Measurements from ENCODE around the gene NACC2.
A peak's percentile ranks its signal among the peaks of the same experiment; 100 is the strongest.

The NACC2 gene

DNA sequence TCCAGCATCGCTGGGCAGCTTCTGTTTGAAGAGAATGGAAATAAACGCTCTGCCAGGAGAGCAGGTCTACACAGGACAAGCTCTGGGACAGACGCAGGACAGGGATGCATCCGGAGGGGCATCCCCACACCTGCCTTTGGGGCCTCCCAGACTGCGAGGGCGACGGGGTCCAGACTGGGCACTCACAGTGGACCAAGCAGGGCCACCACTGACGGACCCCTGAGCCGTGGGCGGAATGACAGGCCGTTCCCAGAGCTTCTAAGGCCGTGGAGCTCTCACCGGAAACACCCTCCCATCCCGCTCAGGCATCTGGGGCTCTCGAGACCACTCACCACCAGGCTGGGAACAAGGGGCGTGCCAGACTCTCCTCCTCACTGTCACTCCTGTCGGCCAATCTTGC is 34.1 kb upstream of the NACC2 start:
- DNase-seq (ENCODE audit: low read depth) = no peak

DNA sequence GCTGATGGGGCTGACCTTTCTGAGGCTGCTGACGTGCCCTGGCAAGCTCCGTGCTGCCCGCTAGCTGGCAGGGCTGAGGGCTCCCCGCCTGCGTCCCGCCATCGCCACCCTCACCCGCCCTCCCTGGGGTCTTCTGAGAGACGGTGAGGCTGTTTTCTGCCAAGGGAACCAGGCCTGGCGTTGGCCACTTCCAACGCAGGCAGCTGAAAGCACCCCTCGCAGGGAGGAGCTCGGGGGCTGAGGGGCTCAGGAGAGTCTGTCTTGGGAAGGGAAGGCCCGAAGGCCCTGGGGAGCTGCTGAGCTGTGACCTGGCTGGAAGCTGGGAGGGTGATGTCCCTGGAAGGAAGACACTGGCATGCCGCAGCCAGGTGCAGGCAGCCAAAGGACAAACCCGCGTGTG is 33.3 kb upstream of the NACC2 start:
- no peak for DNase-seq (ENCODE audit: low read depth)

DNA sequence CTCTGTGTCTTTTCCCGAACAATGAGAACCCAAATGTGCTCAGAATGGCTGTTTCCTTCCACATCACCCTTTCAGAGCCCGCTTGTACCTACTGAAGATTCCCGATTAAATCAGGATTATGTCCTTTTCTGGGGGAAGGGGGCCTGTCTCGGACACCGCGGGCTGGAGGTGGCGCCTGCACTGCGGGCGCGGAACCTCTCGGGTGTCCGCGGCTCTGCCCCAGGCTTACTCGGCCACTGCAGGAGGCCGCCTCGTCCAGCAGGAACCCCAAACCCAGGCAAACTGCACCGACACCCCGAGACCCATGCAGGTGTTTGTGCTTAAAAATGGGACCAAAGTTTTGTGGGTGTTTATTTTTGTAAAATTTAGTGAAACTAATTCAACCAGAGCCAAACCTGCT is 32.2 kb upstream of the NACC2 start:
- DNase-seq (ENCODE audit: low read depth) = no peak

DNA sequence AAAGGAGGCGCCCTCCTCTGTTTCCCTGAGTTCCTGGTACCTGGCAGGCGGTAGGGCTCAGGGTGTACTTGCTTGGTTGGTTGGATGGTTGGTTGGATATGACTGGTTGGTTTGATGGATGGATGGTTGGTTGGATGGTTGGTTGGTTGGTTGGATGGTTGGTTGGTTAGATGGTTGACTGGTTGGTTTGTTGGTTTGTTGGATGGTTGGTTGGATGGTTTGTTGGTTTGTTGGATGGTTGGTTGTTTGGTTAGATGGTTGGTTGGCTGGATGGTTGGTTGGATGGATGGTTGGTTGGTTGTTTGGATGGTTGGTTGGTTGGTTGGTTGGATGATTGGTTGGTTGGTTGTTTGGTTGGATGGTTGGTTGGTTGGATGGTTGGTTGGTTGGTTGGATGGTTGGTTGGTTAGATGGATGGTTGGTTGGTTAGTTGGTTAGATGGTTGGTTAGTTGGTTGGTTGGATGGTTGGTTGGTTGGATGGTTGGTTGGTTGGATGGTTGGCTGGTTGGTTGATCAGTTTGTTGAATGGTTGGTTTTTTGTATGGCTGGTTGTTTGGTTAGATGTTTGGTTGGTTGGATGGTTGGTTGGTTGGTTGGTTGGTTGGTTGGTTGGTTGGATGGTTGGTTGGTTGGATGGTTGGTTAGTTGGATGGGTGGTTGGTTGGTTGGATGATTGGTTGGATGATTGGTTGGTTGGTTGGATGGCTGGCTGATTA is 30.0 kb upstream of the NACC2 start:
- no peak for DNase-seq (ENCODE audit: low read depth)

DNA sequence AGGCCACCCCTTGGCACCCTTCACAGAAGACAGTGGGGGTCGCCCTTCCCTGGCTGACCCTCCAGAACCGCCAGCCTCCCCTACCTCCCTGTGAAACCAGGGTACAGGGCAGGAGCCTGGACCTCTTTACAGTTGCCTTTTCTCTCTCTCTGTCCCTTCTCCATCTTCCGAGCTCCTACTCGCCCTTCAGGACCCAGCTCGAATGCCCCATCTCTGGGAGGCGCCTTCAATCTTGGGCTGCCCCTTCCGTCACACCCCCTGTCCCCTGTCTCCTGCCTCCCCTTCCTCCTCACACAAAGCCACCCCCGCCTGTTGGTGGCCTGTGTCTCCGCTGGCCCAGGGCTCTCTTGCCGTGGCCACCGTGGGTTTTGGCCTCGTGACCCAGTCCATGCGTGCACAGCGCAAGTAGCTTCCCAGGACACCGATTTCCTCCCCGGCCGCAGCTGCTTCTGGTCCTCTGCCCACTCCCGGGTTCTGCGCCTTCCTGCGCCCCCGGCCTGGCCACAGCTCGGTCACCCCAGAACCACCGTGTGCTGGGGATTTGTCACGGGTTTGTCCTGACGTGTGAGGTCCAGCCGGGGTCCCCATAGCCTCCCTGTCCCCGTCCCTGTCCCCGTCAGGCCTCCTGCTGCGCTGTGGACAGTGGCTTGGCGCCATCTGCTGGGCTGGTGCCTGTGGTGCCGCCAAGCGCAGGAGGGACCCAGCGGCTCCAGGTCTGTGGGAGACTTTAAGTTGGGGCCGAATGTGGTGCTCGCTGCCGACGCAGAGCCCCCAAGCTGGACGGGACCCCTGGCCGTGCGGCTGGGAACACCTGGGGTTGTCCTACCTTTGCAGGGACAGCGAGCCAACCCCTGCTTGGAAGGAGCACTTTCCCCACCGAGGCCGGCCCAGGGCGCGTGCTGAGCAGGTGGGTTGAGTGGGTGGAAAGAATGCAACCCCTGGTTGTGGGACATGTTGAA is 27.6 kb upstream of the NACC2 start:
- DNase-seq (ENCODE audit: low read depth) = no peak

DNA sequence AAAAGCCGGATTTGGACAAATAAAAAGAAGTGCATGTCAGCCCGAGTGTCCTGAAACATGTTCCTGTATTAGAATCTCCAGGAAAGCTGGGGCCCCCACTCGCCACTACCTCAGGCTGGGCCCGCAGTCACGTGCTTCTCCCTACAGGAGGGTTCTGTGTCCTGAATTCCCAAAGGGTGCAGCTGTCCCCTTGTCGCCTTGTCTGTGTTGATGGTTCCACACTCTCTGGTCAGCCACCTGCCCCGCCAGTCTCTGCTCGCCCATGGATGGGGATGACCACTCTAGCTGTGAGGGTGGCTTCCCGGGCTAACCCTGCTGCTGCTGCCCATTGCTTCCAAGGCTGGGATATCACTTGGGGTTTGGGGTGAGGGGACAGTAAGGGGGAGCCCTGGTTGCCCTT is 26.7 kb upstream of the NACC2 start:
- DNase-seq (ENCODE audit: low read depth) = no peak

DNA sequence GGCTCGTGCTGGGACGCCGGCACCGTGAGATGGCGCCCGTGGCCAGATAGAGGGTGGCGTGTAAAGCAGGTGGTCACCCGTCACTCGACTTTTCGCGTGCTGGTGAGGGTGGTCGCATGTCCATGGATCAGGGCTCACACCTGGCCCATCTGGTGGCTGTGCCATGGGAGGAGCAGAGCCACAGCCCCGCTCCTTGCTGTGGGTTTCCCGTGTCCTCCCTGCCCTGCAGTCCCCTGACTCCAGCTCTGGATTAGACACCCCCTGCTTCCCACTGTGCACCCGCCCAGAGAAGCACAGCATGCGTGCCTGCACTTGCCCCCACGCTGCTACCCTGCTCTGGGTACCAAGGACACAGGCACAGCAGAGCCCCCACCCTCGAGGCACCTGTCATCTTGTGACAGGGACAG is 25.4 kb upstream of the NACC2 start:
- DNase-seq (ENCODE audit: low read depth) = no peak

DNA sequence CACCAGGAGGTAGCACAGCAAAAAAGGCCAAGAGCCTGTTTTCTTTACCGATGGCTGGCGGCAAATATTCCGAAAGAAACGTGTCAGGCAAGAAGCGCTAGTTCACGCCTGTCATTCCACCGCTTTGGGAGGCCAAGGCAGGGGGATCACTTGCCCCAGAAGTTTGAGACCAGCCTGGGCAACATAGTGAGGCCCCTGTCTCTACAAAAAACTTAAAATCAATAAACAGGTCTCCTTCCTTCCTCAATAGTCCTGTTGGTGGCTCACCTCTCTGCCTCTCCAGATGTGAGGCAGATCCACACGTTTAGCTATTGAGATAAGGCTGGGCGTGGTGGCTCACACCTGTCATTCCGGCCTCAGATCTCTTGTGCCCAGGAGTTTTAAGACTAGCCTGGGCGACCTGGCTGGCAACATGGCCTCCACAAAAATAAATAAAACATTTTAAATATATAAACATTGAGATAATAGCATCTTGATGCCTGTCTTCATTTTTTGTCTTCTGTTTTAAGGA is 24.8 kb upstream of the NACC2 start:
- no peak for DNase-seq (ENCODE audit: low read depth)

DNA sequence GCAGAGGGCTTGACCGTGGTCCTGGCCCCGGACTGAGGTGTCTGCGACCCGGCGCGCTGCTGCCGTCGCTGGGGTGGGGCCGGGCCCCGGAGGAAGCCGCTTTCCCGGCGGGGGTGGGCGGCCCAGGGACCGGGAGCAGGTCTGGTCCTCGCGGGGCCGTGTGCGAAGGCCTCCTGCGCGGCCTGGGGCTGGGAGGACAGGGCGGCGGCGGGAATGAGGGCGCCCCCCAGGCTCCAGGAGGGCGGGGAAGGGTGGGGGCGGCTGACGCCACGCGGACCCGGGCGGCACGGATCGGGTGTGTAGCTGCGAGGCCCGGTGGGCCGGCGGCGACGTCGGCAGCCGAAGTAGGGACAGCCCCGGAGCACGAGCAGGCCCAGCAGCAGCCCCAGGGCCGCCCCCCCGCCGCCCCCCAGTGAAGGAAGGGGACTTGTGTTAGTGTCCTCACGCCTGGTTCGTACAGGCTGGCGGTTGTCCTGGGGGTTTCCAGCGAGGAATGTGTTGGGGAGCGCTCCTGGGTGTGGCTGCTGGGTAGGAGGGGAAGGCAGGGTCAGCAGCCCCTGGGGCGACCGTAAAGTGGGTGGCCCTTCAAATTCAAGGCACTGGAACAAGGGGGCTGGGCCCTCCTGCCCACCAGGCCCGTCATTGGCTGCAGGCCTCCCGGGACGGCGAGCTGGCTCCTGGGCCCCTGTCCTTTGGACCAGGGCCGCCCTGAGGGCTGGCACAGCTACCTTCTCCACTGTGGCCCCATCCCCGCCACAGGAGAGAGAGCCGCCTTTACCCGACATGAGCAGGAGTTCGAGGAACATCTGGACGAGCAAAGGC is 24.2 kb upstream of the NACC2 start:
- DNase-seq (ENCODE audit: low read depth) = no peak

DNA sequence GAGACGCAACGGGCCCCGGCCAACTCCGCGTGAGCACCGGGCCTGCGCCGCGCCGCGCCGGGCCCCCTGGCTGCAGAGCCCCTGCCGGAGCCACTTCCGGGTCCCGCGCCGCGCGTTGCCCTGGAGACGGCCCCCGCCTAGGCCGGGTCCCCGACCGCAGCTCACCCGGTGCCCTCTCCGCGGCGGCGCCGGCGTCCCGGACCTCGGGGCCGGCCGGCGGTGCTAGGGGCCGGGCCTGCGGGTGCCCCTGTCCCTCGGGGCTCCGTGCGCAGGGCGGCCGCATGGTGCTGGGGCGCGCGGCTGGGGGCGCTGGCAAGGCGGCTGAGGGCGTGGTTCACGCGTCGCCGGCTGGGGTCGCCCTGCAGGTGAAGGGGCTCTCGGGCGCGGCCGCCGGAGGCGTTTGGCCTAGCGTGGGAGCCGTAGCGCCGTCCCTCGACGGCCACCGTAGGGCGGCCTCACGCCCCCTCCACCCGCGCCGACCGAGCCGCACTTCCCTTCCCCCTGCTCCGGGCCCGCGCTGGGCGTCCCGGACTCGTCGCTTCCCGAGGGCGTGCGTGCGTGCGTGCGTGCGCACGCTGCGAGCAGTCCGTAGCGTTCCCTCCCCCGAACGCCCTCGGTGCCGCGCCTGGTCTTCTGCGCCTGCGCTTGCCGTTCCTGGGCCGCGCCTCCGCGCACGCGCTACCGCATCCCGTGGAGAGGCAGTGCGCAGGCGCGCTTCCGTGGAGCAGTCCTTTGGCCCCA is 23.4 kb upstream of the NACC2 start, which contains the start of gene TMEM250:
TSS of gene TMEM250 (minus strand) at position 556 of the 741 bp plus-strand sequence. CDS start 1,975 bp downstream, outside the sequence.
- peak; percentile 82 for DNase-seq (ENCODE audit: low read depth)

DNA sequence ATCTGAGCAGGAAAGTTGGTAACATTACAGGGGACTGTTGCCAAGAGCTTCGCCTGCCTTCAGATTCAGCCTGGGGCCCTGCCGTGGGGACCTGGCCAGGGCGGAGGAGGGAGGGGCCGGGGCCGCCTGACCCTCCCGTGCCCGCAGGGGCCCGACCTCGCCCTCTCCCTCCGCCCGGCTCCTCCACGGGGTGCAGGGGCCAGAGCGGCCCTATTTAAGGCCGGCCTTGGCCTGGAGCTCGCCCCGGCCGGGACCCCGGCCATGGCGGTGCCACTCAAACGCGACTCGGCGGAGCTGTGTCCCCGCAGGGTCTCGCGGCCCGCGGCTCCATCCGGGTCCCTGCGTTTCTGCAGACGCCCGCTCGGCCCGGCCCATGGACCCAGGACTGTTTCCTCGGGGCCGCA is 22.8 kb upstream of the NACC2 start:
- no peak for DNase-seq (ENCODE audit: low read depth)

DNA sequence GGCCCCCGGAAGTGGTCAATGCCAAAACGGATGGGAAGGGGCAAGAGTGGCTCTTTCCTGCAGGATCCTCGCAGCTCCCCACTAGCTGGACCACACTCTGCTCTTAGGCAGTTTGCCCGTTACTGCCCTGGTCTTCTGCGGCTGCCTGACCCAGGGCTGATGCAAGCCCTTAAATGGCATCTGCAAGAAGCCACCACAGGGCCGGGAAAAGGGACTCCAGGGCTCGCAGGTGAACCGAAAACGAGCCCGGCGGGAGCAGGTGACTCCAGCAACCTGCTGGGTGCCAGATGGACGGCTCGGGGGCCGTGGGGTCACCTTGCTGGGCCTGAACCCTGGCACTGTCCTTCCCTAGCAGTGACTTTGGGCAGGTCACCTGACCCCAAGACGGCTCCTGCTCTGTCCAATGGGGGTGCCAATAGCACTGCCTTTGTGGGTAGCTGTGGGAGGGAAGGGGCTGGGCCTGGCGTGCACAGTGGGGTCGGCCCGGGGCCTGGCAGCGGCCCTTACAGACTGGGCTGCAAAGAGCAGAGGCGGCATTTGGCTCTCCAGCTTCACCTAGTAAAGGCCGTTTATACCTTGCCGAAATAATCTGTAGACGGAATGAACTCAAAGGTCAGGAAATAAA is 22.3 kb upstream of the NACC2 start:
- no peak for DNase-seq (ENCODE audit: low read depth)

DNA sequence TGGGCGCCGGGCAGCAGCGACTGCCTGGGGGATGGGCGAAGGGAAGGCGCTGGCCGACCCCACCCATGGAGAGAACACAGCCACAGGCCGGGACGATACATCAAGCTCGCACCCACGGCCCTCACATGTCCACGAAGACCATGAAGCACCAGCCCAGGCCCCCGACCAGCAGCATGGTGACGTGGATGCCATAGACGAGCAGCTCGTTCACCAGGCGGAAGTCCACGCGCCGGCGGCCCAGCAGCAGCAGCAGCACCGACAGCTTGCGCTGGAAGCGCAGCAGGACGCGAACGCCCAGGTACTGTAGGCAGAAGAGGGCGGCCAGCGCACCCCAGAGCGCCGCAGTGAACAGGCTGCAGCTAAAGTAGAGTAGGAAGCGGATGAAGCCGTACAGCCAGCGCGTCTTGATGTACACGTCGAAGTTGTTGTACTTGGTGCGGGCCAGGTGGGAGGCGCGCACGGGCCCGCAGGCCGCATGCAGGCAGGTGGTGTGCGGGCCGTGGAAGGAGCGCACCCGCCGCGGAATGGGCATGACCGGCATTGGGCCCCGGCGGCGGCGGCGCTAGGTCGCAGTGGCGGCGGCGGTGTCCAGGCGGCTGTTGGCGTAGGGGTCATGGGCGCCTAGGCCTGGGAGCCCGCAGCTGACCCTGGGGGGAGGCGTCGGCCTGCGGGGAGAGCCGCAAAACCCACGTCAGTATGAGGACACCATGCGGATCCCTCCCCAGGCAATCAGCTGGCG is 21.4 kb upstream of the NACC2 start:
- no peak for DNase-seq (ENCODE audit: low read depth)

DNA sequence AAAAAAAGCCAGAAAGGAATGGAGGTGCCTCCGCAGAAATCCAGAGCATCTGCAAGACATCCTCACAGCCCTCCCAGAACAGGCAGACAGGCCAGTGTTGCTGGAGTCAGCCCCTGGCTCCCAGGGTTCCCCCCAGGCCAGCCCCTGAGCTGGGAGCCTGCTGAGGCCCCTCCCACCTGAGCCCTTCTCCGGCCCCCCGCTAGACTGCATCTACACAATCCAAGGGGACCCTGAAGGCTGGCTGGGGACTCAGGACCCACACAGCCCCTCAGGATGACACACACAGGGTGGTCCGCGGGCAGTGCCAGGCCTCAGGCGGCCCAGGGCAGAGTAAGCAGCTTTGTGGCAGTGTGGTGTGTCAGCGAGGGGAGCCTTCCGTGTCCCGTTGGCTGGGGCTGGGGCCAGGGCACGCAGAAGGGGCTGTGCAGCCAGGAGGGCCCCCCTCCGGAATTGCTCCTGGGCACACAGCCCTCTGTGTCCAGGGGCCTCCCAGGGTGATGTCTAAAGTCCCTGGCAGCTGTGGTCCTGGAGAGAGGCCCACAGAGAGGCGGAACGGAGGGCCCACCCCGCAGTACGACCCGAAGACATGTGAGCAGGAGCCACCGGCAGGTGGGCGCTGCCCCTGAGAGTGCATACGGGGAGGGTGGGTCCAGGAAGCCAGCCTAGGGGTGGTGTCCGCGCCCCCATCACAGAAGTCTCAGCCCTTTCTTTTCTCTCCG is 20.7 kb upstream of the NACC2 start:
- DNase-seq (ENCODE audit: low read depth) = no peak

DNA sequence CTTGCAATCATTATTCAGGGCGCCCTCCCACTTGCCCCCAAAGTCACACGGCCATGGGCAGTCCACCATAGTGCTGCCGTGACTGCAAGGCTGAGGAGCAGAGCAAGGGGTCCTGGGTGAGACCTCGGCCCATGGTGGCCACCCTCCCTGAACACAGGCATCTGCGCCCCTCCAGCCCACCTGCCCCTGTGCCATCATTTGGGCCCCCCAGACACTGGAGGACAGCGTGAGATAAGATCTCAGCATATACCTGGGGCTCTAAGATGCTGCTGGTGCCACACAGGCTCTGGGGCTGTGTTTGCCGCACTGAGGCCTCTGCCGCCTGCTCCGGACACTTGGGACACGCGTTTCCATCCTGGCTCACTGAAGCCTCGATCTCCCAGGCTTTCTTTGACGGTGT is 20.1 kb upstream of the NACC2 start:
- no peak for DNase-seq (ENCODE audit: low read depth)

DNA sequence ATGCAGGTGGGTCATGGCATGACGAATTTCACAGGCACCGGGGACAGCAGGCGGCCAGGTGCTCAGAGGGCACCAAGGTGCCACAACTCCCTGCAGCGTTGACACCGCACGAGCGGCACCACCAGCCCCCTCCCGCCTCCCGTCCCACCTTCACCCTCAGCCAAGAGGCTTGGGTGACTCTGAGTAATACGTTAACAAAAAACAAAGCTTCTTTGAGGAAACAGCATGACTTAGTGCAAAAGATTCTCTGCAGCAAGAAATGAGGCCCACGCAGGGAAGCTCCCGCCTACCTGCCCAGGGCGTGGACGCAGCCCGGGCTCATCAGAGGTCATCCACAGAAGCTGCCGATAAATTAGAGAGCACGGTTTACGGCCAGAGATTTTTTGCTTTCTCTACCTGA is 19.5 kb upstream of the NACC2 start:
- DNase-seq (ENCODE audit: low read depth) = no peak

DNA sequence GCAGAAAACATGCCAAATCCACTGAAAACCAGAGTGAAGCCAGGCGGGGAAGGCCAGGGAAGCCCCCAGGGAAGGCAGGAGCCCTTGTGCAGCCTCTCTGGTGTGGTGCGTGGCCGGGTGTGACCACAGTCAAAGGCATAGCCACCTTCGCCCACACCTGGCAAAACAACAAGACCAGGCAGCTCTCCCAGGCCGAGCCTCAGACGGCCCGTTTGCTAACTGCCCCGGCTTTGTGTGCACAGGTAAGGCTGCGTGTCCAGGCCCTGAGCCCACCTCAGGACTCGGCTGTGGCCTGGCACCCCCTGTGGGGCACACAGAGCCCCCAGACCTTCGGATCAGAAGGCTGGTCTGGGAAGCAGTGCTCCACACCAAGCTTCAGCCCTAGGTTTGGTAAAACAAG is 17.5 kb upstream of the NACC2 start:
- no peak for DNase-seq (ENCODE audit: low read depth)

DNA sequence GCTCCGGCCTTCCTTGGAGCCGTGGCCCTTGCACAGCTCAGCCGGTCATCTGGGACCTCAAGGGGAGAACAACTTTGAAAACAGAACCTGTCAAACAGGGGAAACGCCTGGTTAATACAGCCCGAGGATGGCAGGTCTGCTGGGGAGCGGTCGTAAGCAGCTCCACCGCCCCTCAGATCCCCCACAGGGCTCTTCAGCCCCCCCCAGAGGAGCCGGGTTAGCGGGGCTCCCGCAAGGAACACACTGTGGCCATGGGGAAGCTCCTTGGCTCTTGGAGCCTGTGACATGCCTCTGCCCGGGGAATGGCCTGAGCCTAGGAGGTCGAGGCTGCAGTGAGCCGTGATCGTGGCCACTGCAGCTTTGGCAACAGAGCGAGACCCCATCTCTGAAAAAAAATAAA is 16.8 kb upstream of the NACC2 start:
- no peak for DNase-seq (ENCODE audit: low read depth)

DNA sequence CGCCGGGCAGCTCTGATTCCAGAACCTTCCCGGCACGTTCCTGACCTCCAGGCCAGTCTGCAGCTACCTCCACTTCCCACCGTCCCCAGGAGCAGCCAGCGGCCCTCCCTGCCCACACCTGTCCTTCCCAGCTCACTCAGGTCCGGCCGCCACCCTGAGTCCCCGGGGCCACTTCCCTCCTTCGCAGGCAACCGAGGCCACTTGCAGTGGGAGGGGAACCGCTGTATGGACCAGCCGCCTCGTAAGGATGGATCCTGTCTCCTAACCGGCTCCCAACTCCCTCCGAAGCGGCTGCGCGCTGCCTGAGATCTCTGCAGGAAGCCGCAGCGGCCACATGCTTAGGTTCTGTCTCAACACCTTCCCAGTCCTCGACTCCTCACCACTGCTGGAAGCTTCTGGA is 16.1 kb upstream of the NACC2 start:
- no peak for DNase-seq (ENCODE audit: low read depth)
